Neural cell (in vitro differentiated cells): Measurements from ENCODE around the gene VEPH1.

Experiments
- EP300 ChIP-seq: fragments of 450-650 bp; conservative IDR thresholded peaks from 2 replicates; pipeline ENCODE4 v1.6.1; 2014; ENCODE audit warnings: antibody characterized with exemption, mild to moderate bottlenecking, moderate library complexity; ENCODE audit not compliant: poor library complexity, severe bottlenecking
- EZH2 ChIP-seq: fragments of 200-600, 300-800 bp; shearing (Covaris generic), sonication (generic); IDR thresholded peaks from 2 replicates; pipeline ENCODE4 v1.6.1; 2014; ENCODE audit warnings: antibody characterized with exemption, low read length, borderline replicate concordance, mild to moderate bottlenecking; ENCODE audit not compliant: insufficient read depth, poor library complexity, severe bottlenecking
- POLR2AphosphoS5 ChIP-seq: IDR thresholded peaks from 2 replicates; pipeline ENCODE4 v1.6.1; 2012
- RAD21 ChIP-seq: fragments of 450-650 bp; conservative IDR thresholded peaks from 2 replicates; pipeline ENCODE4 v1.6.1; 2014; ENCODE audit warnings: antibody characterized with exemption, mild to moderate bottlenecking, moderate library complexity
- REST ChIP-seq: IDR thresholded peaks from 2 replicates; pipeline ENCODE4 v1.6.1; 2012; ENCODE audit warnings: borderline replicate concordance
- TAF1 ChIP-seq: IDR thresholded peaks from 2 replicates; pipeline ENCODE4 v1.6.1; 2012; ENCODE audit warnings: low read depth
- TF ChIP-seq, protein P1 (sequence below): fragments of 450-650 bp; IDR thresholded peaks from 2 replicates; pipeline ENCODE4 v1.5.1; 2014; ENCODE audit warnings: antibody characterized with exemption, mild to moderate bottlenecking, moderate library complexity; ENCODE audit not compliant: poor library complexity, severe bottlenecking

- TF ChIP-seq, protein P1, sequence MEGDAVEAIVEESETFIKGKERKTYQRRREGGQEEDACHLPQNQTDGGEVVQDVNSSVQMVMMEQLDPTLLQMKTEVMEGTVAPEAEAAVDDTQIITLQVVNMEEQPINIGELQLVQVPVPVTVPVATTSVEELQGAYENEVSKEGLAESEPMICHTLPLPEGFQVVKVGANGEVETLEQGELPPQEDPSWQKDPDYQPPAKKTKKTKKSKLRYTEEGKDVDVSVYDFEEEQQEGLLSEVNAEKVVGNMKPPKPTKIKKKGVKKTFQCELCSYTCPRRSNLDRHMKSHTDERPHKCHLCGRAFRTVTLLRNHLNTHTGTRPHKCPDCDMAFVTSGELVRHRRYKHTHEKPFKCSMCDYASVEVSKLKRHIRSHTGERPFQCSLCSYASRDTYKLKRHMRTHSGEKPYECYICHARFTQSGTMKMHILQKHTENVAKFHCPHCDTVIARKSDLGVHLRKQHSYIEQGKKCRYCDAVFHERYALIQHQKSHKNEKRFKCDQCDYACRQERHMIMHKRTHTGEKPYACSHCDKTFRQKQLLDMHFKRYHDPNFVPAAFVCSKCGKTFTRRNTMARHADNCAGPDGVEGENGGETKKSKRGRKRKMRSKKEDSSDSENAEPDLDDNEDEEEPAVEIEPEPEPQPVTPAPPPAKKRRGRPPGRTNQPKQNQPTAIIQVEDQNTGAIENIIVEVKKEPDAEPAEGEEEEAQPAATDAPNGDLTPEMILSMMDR: no peak
- TF ChIP-seq REST (no peak), TAF1 (no peak), POLR2AphosphoS5 (no peak), EP300 (no peak), RAD21 (no peak), EZH2 (no peak)
Measured at GRCh38 chr3:157285966-157286365, 217.2 kb downstream of the VEPH1 start.
